GM23338 (cell line): ENCODE data around the gene TRDMT1. TPM values are rescaled to one million over a fixed set of nuclear protein-coding genes. Genes with fewer than 3 reads are reported as not detected.

Source experiments
- ATAC-seq: fragments of 200-7000 bp; cut with Tn5 transposase; 3 replicates; pipeline ENCODE4 v1.9.1; 2020
- DNase-seq: peaks from one replicate; pipeline ENCODE4 v3.0.0-alpha.2; 2015; ENCODE audit warnings: low spot score
- H2AFZ ChIP-seq: fragments of 200-600 bp; sonication (generic); 2 replicates; pipeline ENCODE4 v1.8.0; 2016; ENCODE audit warnings: antibody characterized with exemption, mild to moderate bottlenecking, moderate library complexity
- H3F3A ChIP-seq: fragments of 200-600 bp; sonication (generic); replicated peaks from 2 replicates; pipeline ENCODE4 v1.8.0; 2017; ENCODE audit warnings: antibody characterized with exemption, mixed run types, low read depth
- H3K27ac ChIP-seq: fragments of 200-600 bp; sonication (generic); 2 replicates; pipeline ENCODE4 v1.6.1; 2016; ENCODE audit warnings: low read depth
- H3K27me3 ChIP-seq: fragments of 200-600 bp; sonication (generic); 2 replicates; pipeline ENCODE4 v1.8.0; 2016; ENCODE audit warnings: mild to moderate bottlenecking, mixed run types, moderate library complexity; ENCODE audit not compliant: insufficient read depth
- H3K36me3 ChIP-seq: fragments of 200-600 bp; sonication (generic); 2 replicates; pipeline ENCODE4 v1.8.0; 2016; ENCODE audit warnings: mild to moderate bottlenecking; ENCODE audit not compliant: insufficient read depth
- H3K4me1 ChIP-seq: fragments of 200-600 bp; sonication (generic); 2 replicates; pipeline ENCODE4 v1.8.0; 2016; ENCODE audit warnings: mild to moderate bottlenecking, moderate library complexity; ENCODE audit not compliant: insufficient read depth
- H3K4me2 ChIP-seq: fragments of 200-600 bp; sonication (generic); 2 replicates; pipeline ENCODE4 v1.7.1; 2017; ENCODE audit warnings: mixed run types
- H3K4me3 ChIP-seq: fragments of 200-600 bp; sonication (generic); 2 replicates; pipeline ENCODE4 v1.6.1; 2016; ENCODE audit warnings: mixed run types
- H3K79me2 ChIP-seq: fragments of 200-600 bp; sonication (generic); replicated peaks from 2 replicates; pipeline ENCODE4 v1.8.0; 2017; ENCODE audit warnings: mild to moderate bottlenecking; ENCODE audit not compliant: insufficient read depth
- H3K9me2 ChIP-seq: fragments of 200-600 bp; sonication (generic); 2 replicates; pipeline ENCODE4 v1.8.0; 2017; ENCODE audit not compliant: insufficient read depth
- H4K20me1 ChIP-seq: fragments of 200-600 bp; sonication (generic); replicated peaks from 2 replicates; pipeline ENCODE4 v1.8.0; 2017; ENCODE audit warnings: mild to moderate bottlenecking; ENCODE audit not compliant: insufficient read depth
- H3K27ac Mint-ChIP-seq: 2 replicates; pipeline ENCODE4 v1.8.0; 2020; ENCODE audit warnings: inconsistent platforms, mild to moderate bottlenecking, moderate library complexity, mixed read lengths
- H3K27me3 Mint-ChIP-seq: 3 replicates; pipeline ENCODE4 v1.8.0; 2022; ENCODE audit warnings: low read depth, mild to moderate bottlenecking, moderate library complexity, mixed read lengths, inconsistent platforms; ENCODE audit not compliant: insufficient read depth, poor library complexity
- H3K36me3 Mint-ChIP-seq: 3 replicates; pipeline ENCODE4 v1.8.0; 2021; ENCODE audit warnings: low read depth, mild to moderate bottlenecking, inconsistent platforms, moderate library complexity, mixed read lengths
- H3K4me1 Mint-ChIP-seq: 3 replicates; pipeline ENCODE4 v1.8.0; 2020; ENCODE audit warnings: mild to moderate bottlenecking, inconsistent platforms, mixed read lengths
- H3K4me3 Mint-ChIP-seq: 3 replicates; pipeline ENCODE4 v1.8.0; 2021; ENCODE audit warnings: moderate library complexity, mild to moderate bottlenecking, inconsistent platforms, mixed read lengths
- H3K9me3 Mint-ChIP-seq: 3 replicates; pipeline ENCODE4 v1.8.0; 2020; ENCODE audit warnings: moderate library complexity, mild to moderate bottlenecking, inconsistent platforms, mixed read lengths
- CREB1 ChIP-seq: fragments of 250-450 bp; sonication (Bioruptor Pico); IDR thresholded peaks from 2 replicates; pipeline ENCODE4 v1.5.0; 2020; ENCODE audit warnings: low read depth, mild to moderate bottlenecking, moderate library complexity
- CTCF ChIP-seq, 2 experiments: fragments of 200-600 bp in 1 of 2; sonication (generic) in 1 of 2; conservative IDR thresholded peaks; 2 replicates each; pipeline versions ENCODE4 v1.5.1 to v1.6.1; 2016 to 2017; ENCODE audit warnings: antibody characterized with exemption in 2 of 2, low read depth in 2 of 2, mild to moderate bottlenecking in 2 of 2, moderate library complexity in 1 of 2
- ETS1 ChIP-seq: IDR thresholded peaks from 2 replicates; pipeline ENCODE4 v1.6.1; 2016; ENCODE audit warnings: antibody characterized with exemption
- EZH2 ChIP-seq: fragments of 200-600 bp; sonication (generic); IDR thresholded peaks from one replicate; pipeline ENCODE4 v1.8.0; 2017; ENCODE audit warnings: antibody characterized with exemption, mild to moderate bottlenecking, low read depth; ENCODE audit not compliant: unreplicated experiment
- EZH2phosphoT487 ChIP-seq: fragments of 200-600 bp; sonication (generic); IDR thresholded peaks from one replicate; pipeline ENCODE4 v1.8.1; 2018; ENCODE audit warnings: antibody characterized with exemption; ENCODE audit not compliant: unreplicated experiment
- JUNB ChIP-seq: IDR thresholded peaks from one replicate; pipeline ENCODE4 v1.6.1; 2016; ENCODE audit warnings: antibody characterized with exemption; ENCODE audit not compliant: unreplicated experiment
- NANOG ChIP-seq: IDR thresholded peaks from 2 replicates; pipeline ENCODE4 v1.6.1; 2016; ENCODE audit warnings: antibody characterized with exemption, borderline replicate concordance
- STAT1 ChIP-seq: IDR thresholded peaks from one replicate; pipeline ENCODE4 v1.6.1; 2016; ENCODE audit warnings: antibody characterized with exemption; ENCODE audit not compliant: unreplicated experiment
- ZNF114 ChIP-seq: fragments of 250-450 bp; sonication (Bioruptor Pico); IDR thresholded peaks from 2 replicates; pipeline ENCODE4 v1.5.0; 2020; ENCODE audit warnings: mild to moderate bottlenecking, moderate library complexity
- ZNF331 ChIP-seq: fragments of 250-450 bp; sonication (Bioruptor Pico); IDR thresholded peaks from 2 replicates; pipeline ENCODE4 v1.5.0; 2020; ENCODE audit warnings: low read depth, mild to moderate bottlenecking, moderate library complexity
- ZNF462 ChIP-seq: fragments of 250-450 bp; sonication (Bioruptor Pico); IDR thresholded peaks from 2 replicates; pipeline ENCODE4 v1.5.0; 2020; ENCODE audit warnings: mild to moderate bottlenecking, moderate library complexity
- polyA plus RNA-seq: library from polyadenylated mRNA; unstranded; fragments of >200 nt; fragmentation: Nextera tagmentation; extraction: Ambion mirVana; gene quantifications from 2 replicates; pipeline ENCODE4 v1.2.1, GENCODE V29; 2016
- total RNA-seq: library from RNA; depleted of rRNA; stranded (reverse); fragments of >200 nt; shearing (Covaris generic); gene quantifications from 2 replicates; pipeline ENCODE4 v1.2.3, GENCODE V29; 2014

The TRDMT1 gene
- total and polyA plus RNA-seq, 2 experiments from 2014 or later, result 16.0 to 37.7 TPM

GRCh38 chr10:17153321-17153720, 48.2 kb downstream of the TRDMT1 start:
- H3K36me3 ChIP-seq, result no peaks in the 10 kb centered on the region
- no peaks in the 10 kb centered on the region for H3K9me2 ChIP-seq
- H3K4me1 Mint-ChIP-seq, result no peaks in the 10 kb centered on the region
- no peaks in the 10 kb centered on the region for H3K4me1 ChIP-seq
- H3K4me3 ChIP-seq, result no peak overlapping the region
- no peak overlapping the region for H3K27ac Mint-ChIP-seq
- no peaks in the 10 kb centered on the region for H3F3A ChIP-seq
- H2AFZ ChIP-seq, result no peak overlapping the region
- no peak for ATAC-seq
- H3K4me3 Mint-ChIP-seq, result no peak overlapping the region
- no peaks in the 10 kb centered on the region for H3K79me2 ChIP-seq
- no peaks in the 10 kb centered on the region for H3K9me3 Mint-ChIP-seq
- no peak overlapping the region for H3K27ac ChIP-seq
- H4K20me1 ChIP-seq, result no peaks in the 10 kb centered on the region
- no peak overlapping the region for H3K4me2 ChIP-seq
- TF ChIP-seq ZNF331 (CRISPR knock-in tag) (no peak), ZNF114 (no peak)
- H3K27me3 Mint-ChIP-seq, result no peaks in the 10 kb centered on the region
- no peaks in the 10 kb centered on the region for H3K27me3 ChIP-seq
- DNase-seq, result no peak
- H3K36me3 Mint-ChIP-seq, result no peaks in the 10 kb centered on the region

GRCh38 chr10:17151716-17152115, 49.8 kb downstream of the TRDMT1 start:
- H3K27me3 Mint-ChIP-seq, result no peaks in the 10 kb centered on the region
- Histone ChIP-seq H3K79me2 (no peaks in the 10 kb centered on the region), H2AFZ (no peak overlapping the region), H3K9me2 (no peaks in the 10 kb centered on the region), H3F3A (no peaks in the 10 kb centered on the region), H3K4me2 (no peak overlapping the region), H3K4me3 (no peak overlapping the region), H3K36me3 (no peaks in the 10 kb centered on the region), H4K20me1 (no peaks in the 10 kb centered on the region), H3K27me3 (no peaks in the 10 kb centered on the region), H3K4me1 (no peaks in the 10 kb centered on the region), H3K27ac (no peak overlapping the region)
- H3K4me1 Mint-ChIP-seq, result peaks cover 3% of the 10 kb centered on the region; the same call in 1 of the 3 replicates
- no peak overlapping the region for H3K27ac Mint-ChIP-seq
- H3K9me3 Mint-ChIP-seq, result no peaks in the 10 kb centered on the region
- ATAC-seq, result no peak
- DNase-seq, result no peak
- no peak overlapping the region for H3K4me3 Mint-ChIP-seq
- H3K36me3 Mint-ChIP-seq, result no peaks in the 10 kb centered on the region
- TF ChIP-seq JUNB (no peak), ZNF462 (CRISPR knock-in tag) (no peak), ZNF114 (no peak), ETS1 (no peak), CTCF (conservative IDR thresholded peaks at IDR 0.05; ENCODE audit: low read depth in 2 of 2) (no peak), EZH2phosphoT487 (no peak), EZH2 (no peak), NANOG (no peak), STAT1 (no peak), CREB1 (CRISPR knock-in tag) (no peak)
